Subcutaneous abdominal adipose tissue (tissue), 5 donors: ENCODE data around the gene LIN28B.
"Not testable (repeated sequence)": the region's sequence is repeated elsewhere in the genome, so short reads cannot be mapped to it uniquely, and the experiment has no call there.

Source experiments
- H3K27ac ChIP-seq: one replicate; pipeline ENCODE4 v1.7.0; 2013; ENCODE audit warnings: low read depth, mild to moderate bottlenecking, inconsistent platforms, low read length, moderate library complexity
- H3K27me3 ChIP-seq, 5 donors: one replicate each; pipeline ENCODE4 v1.7.0; 2013; ENCODE audit warnings: low read length in 5 of 5, inconsistent platforms in 1 of 5; ENCODE audit not compliant: control insufficient read depth in 5 of 5, insufficient read depth in 4 of 5
- H3K36me3 ChIP-seq, 5 donors: one replicate each; pipeline ENCODE4 v1.7.0; 2013; ENCODE audit warnings: low read length in 5 of 5; ENCODE audit not compliant: control insufficient read depth in 5 of 5, insufficient read depth in 5 of 5
- H3K4me1 ChIP-seq, 5 donors: one replicate each; pipeline ENCODE4 v1.7.0; 2013; ENCODE audit warnings: low read length in 5 of 5, mild to moderate bottlenecking in 3 of 5, moderate library complexity in 1 of 5; ENCODE audit not compliant: control insufficient read depth in 5 of 5, insufficient read depth in 5 of 5
- H3K4me3 ChIP-seq, 5 donors: one replicate each; pipeline ENCODE4 v1.7.0; 2013; ENCODE audit warnings: low read length in 5 of 5, low read depth in 1 of 5
- H3K9ac ChIP-seq, 5 donors: one replicate each; pipeline ENCODE4 v1.7.0; 2013; ENCODE audit warnings: low read length in 5 of 5, mild to moderate bottlenecking in 4 of 5, moderate library complexity in 3 of 5
- H3K9me3 ChIP-seq, 5 donors: one replicate each; pipeline ENCODE4 v1.7.0; 2013; ENCODE audit warnings: low read length in 5 of 5; ENCODE audit not compliant: control insufficient read depth in 5 of 5
- donor health status: healthy.
- donor health status: healthy.
- donor health status: healthy.
- donor health status: healthy.
- donor health status: healthy.

Gene LIN28B

GRCh38 chr6:105005451-105005850 is 48.5 kb downstream of the LIN28B start:
- no peaks in the 10 kb centered on the region for H3K36me3 ChIP-seq
- peaks cover 0 to 3% (median 0%) of the 10 kb centered on the region in 5 donors for H3K4me1 ChIP-seq
- no peaks in the 10 kb centered on the region for H3K27me3 ChIP-seq
- no peak overlapping the region for H3K9ac ChIP-seq
- no peak overlapping the region for H3K4me3 ChIP-seq
- no peaks in the 10 kb centered on the region for H3K9me3 ChIP-seq
- H3K27ac ChIP-seq = no peak overlapping the region

GRCh38 chr6:105013459-105013858 is 56.6 kb downstream of the LIN28B start:
- not testable (repeated sequence) for H3K36me3 ChIP-seq, H3K4me3 ChIP-seq, H3K9ac ChIP-seq, H3K27ac ChIP-seq, H3K9me3 ChIP-seq, H3K27me3 ChIP-seq, H3K4me1 ChIP-seq

GRCh38 chr6:105014448-105014847 is 57.5 kb downstream of the LIN28B start:
- Histone ChIP-seq H3K4me3 (no peak overlapping the region), H3K27me3 (no peaks in the 10 kb centered on the region), H3K9ac (no peak overlapping the region)

GRCh38 chr6:105014954-105015353 is 58.0 kb downstream of the LIN28B start:
- Histone ChIP-seq H3K4me3 (no peak overlapping the region), H3K27ac (no peak overlapping the region), H3K9me3 (no peaks in the 10 kb centered on the region), H3K27me3 (no peaks in the 10 kb centered on the region), H3K4me1 (no peaks in the 10 kb centered on the region), H3K36me3 (no peaks in the 10 kb centered on the region), H3K9ac (no peak overlapping the region)

More at GRCh38 chr6:105014448-105014847, 57.5 kb downstream of the LIN28B start:
- no peaks in the 10 kb centered on the region for H3K36me3 ChIP-seq
- no peaks in the 10 kb centered on the region for H3K9me3 ChIP-seq
- no peaks in the 10 kb centered on the region for H3K4me1 ChIP-seq
- H3K27ac ChIP-seq = no peak overlapping the region

GRCh38 chr6:105015482-105015881 is 58.6 kb downstream of the LIN28B start:
- Histone ChIP-seq H3K27ac (no peak overlapping the region), H3K4me1 (no peaks in the 10 kb centered on the region), H3K27me3 (no peaks in the 10 kb centered on the region), H3K4me3 (no peak overlapping the region), H3K9ac (no peak overlapping the region), H3K36me3 (no peaks in the 10 kb centered on the region), H3K9me3 (no peaks in the 10 kb centered on the region)

GRCh38 chr6:105019285-105019684 is 62.4 kb downstream of the LIN28B start:
- Histone ChIP-seq H3K27me3 (no peaks in the 10 kb centered on the region), H3K27ac (no peak overlapping the region), H3K9me3 (no peaks in the 10 kb centered on the region), H3K4me3 (no peak overlapping the region), H3K36me3 (no peaks in the 10 kb centered on the region), H3K9ac (no peak overlapping the region), H3K4me1 (no peaks in the 10 kb centered on the region)

GRCh38 chr6:105021399-105021798 is 64.5 kb downstream of the LIN28B start:
- no peak overlapping the region for H3K9ac ChIP-seq
- no peak overlapping the region for H3K4me3 ChIP-seq
- H3K9me3 ChIP-seq = no peaks in the 10 kb centered on the region
- no peaks in the 10 kb centered on the region for H3K4me1 ChIP-seq
- no peaks in the 10 kb centered on the region for H3K36me3 ChIP-seq
- no peaks in the 10 kb centered on the region for H3K27me3 ChIP-seq
- no peak overlapping the region for H3K27ac ChIP-seq

GRCh38 chr6:105022416-105022815 is 65.5 kb downstream of the LIN28B start:
- no peak overlapping the region for H3K9ac ChIP-seq
- H3K27ac ChIP-seq = no peak overlapping the region
- no peak overlapping the region for H3K4me3 ChIP-seq
- no peaks in the 10 kb centered on the region for H3K9me3 ChIP-seq
- no peaks in the 10 kb centered on the region for H3K36me3 ChIP-seq
- no peaks in the 10 kb centered on the region for H3K27me3 ChIP-seq
- no peaks in the 10 kb centered on the region for H3K4me1 ChIP-seq

GRCh38 chr6:105024803-105025202 is 67.9 kb downstream of the LIN28B start:
- Histone ChIP-seq H3K36me3 (no peaks in the 10 kb centered on the region), H3K9me3 (no peaks in the 10 kb centered on the region), H3K27ac (no peak overlapping the region), H3K27me3 (no peaks in the 10 kb centered on the region), H3K9ac (no peak overlapping the region), H3K4me1 (no peaks in the 10 kb centered on the region), H3K4me3 (no peak overlapping the region)

GRCh38 chr6:105028898-105029297 is 72.0 kb downstream of the LIN28B start:
- H3K9me3 ChIP-seq = no peaks in the 10 kb centered on the region
- no peaks in the 10 kb centered on the region for H3K4me1 ChIP-seq
- no peaks in the 10 kb centered on the region for H3K36me3 ChIP-seq
- H3K9ac ChIP-seq = no peak overlapping the region
- no peak overlapping the region for H3K4me3 ChIP-seq
- no peak overlapping the region for H3K27ac ChIP-seq
- no peaks in the 10 kb centered on the region for H3K27me3 ChIP-seq

GRCh38 chr6:105029581-105029980 is 72.7 kb downstream of the LIN28B start:
- no peak overlapping the region for H3K27ac ChIP-seq

More at GRCh38 chr6:105029581-105029980, 72.7 kb downstream of the LIN28B start:
- H3K4me1 ChIP-seq = no peaks in the 10 kb centered on the region
- H3K36me3 ChIP-seq = no peaks in the 10 kb centered on the region
- no peak overlapping the region for H3K9ac ChIP-seq
- no peak overlapping the region for H3K4me3 ChIP-seq
- H3K27me3 ChIP-seq = no peaks in the 10 kb centered on the region
- no peaks in the 10 kb centered on the region for H3K9me3 ChIP-seq
